H9 (cell line): ENCODE measurements around the gene MINDY4B. TPM values are rescaled to one million over a fixed set of nuclear protein-coding genes. Genes with fewer than 3 reads are reported as not detected.

Experiments used
- DNase-seq: peaks from one replicate; pipeline ENCODE4 v3.0.0-alpha.2; 2017
- H2AFZ ChIP-seq: one replicate; pipeline ENCODE4 v1.6.1; 2013; ENCODE audit warnings: mild to moderate bottlenecking, low read length, control low read depth, moderate library complexity
- H2AK5ac ChIP-seq: 2 replicates; pipeline ENCODE4 v1.6.1; 2013; ENCODE audit warnings: low read length, control low read depth, mixed read lengths; ENCODE audit not compliant: insufficient read length
- H2BK120ac ChIP-seq: one replicate; pipeline ENCODE4 v1.6.1; 2013; ENCODE audit warnings: low read depth, mild to moderate bottlenecking, low read length, control low read depth, inconsistent platforms; ENCODE audit not compliant: poor library complexity, severe bottlenecking
- H2BK12ac ChIP-seq: 2 replicates; pipeline ENCODE4 v1.6.1; 2013; ENCODE audit warnings: low read length, control low read depth, mixed read lengths, low read depth; ENCODE audit not compliant: insufficient read length
- H2BK15ac ChIP-seq: 2 replicates; pipeline ENCODE4 v1.6.1; 2013; ENCODE audit warnings: low read depth, low read length, control low read depth
- H2BK20ac ChIP-seq: one replicate; pipeline ENCODE4 v1.6.1; 2013; ENCODE audit warnings: low read depth, mild to moderate bottlenecking, low read length, control low read depth, inconsistent platforms; ENCODE audit not compliant: poor library complexity, severe bottlenecking
- H2BK5ac ChIP-seq: 2 replicates; pipeline ENCODE4 v1.6.1; 2013; ENCODE audit warnings: low read length, control low read depth, mixed read lengths; ENCODE audit not compliant: insufficient read length
- H3K14ac ChIP-seq: 2 replicates; pipeline ENCODE4 v1.6.1; 2013; ENCODE audit warnings: low read length, control low read depth; ENCODE audit not compliant: insufficient read depth
- H3K18ac ChIP-seq: 2 replicates; pipeline ENCODE4 v1.6.1; 2013; ENCODE audit warnings: low read depth, mild to moderate bottlenecking, mixed read lengths, low read length, control low read depth; ENCODE audit not compliant: insufficient read length
- H3K23ac ChIP-seq: 2 replicates; pipeline ENCODE4 v1.6.1; 2013; ENCODE audit warnings: low read length, control low read depth, mixed read lengths, low read depth; ENCODE audit not compliant: insufficient read length
- H3K23me2 ChIP-seq: 2 replicates; pipeline ENCODE4 v1.6.1; 2013; ENCODE audit warnings: low read depth, mild to moderate bottlenecking, mixed read lengths, low read length, control low read depth; ENCODE audit not compliant: insufficient read length, poor library complexity, severe bottlenecking
- H3K27ac ChIP-seq: 2 replicates; pipeline ENCODE4 v1.5.1; 2013; ENCODE audit warnings: low read length, control low read depth, mixed read lengths, low read depth; ENCODE audit not compliant: insufficient read length
- H3K27me3 ChIP-seq: 2 replicates; pipeline ENCODE4 v1.6.1; 2013; ENCODE audit warnings: low read length, control low read depth, inconsistent platforms; ENCODE audit not compliant: insufficient read depth
- H3K4ac ChIP-seq: 2 replicates; pipeline ENCODE4 v1.6.1; 2013; ENCODE audit warnings: low read depth, mild to moderate bottlenecking, control low read depth, inconsistent platforms, low read length, moderate library complexity
- H3K4me1 ChIP-seq: 2 replicates; pipeline ENCODE4 v1.6.1; 2013; ENCODE audit warnings: low read length, control low read depth, inconsistent platforms; ENCODE audit not compliant: insufficient read depth
- H3K4me2 ChIP-seq: 2 replicates; pipeline ENCODE4 v1.6.1; 2013; ENCODE audit warnings: low read length, control low read depth, mixed read lengths; ENCODE audit not compliant: insufficient read length, insufficient read depth
- H3K56ac ChIP-seq: 2 replicates; pipeline ENCODE4 v1.6.1; 2013; ENCODE audit warnings: low read depth, mild to moderate bottlenecking, mixed read lengths, low read length, control low read depth; ENCODE audit not compliant: insufficient read length
- H3K79me1 ChIP-seq: 2 replicates; pipeline ENCODE4 v1.6.1; 2013; ENCODE audit warnings: low read depth, mild to moderate bottlenecking, moderate library complexity, low read length, control low read depth, inconsistent platforms; ENCODE audit not compliant: insufficient read depth, poor library complexity, severe bottlenecking
- H3K79me2 ChIP-seq: 2 replicates; pipeline ENCODE4 v1.6.1; 2013; ENCODE audit warnings: low read length, control low read depth, inconsistent platforms; ENCODE audit not compliant: insufficient read depth
- H3K9ac ChIP-seq: 2 replicates; pipeline ENCODE4 v1.6.1; 2013; ENCODE audit warnings: low read length, control low read depth, mixed read lengths; ENCODE audit not compliant: insufficient read length; ENCODE audit errors: extremely low read depth
- H3K9me3 ChIP-seq: one replicate; pipeline ENCODE4 v1.6.1; 2013; ENCODE audit warnings: low read depth, low read length, inconsistent platforms; ENCODE audit not compliant: control insufficient read depth
- H3T11ph ChIP-seq: one replicate; pipeline ENCODE4 v1.6.1; 2013; ENCODE audit warnings: mild to moderate bottlenecking, low read length, control low read depth, inconsistent platforms
- H4K20me1 ChIP-seq: one replicate; pipeline ENCODE4 v1.6.1; 2013; ENCODE audit not compliant: control insufficient read depth, insufficient read length, insufficient read depth
- H4K5ac ChIP-seq: 2 replicates; pipeline ENCODE4 v1.6.1; 2013; ENCODE audit warnings: low read depth, mild to moderate bottlenecking, mixed read lengths, low read length, control low read depth; ENCODE audit not compliant: insufficient read length
- H4K8ac ChIP-seq: replicated peaks from 2 replicates; pipeline ENCODE4 v1.6.1; 2013; ENCODE audit warnings: low read length, control low read depth, mixed read lengths, low read depth; ENCODE audit not compliant: insufficient read length
- H4K91ac ChIP-seq: 2 replicates; pipeline ENCODE4 v1.6.1; 2013; ENCODE audit warnings: low read depth, mild to moderate bottlenecking, moderate library complexity, mixed read lengths, low read length, control low read depth; ENCODE audit not compliant: insufficient read length
- H3K27ac Mint-ChIP-seq, 3 experiments: 2 replicates in 2 of 3; 3 replicates in 1 of 3; pipeline ENCODE4 v1.8.0; 2020 to 2021; ENCODE audit warnings: mixed read lengths in 3 of 3, mild to moderate bottlenecking in 1 of 3, moderate library complexity in 1 of 3
- H3K27me3 Mint-ChIP-seq: 2 replicates; pipeline ENCODE4 v1.8.0; 2021; ENCODE audit warnings: low read depth, mild to moderate bottlenecking, moderate library complexity, mixed read lengths
- H3K36me3 Mint-ChIP-seq, 3 experiments: 2 replicates in 2 of 3; 3 replicates in 1 of 3; pipeline ENCODE4 v1.8.0; 2020 to 2021; ENCODE audit warnings: low read depth in 3 of 3, mixed read lengths in 3 of 3; ENCODE audit not compliant: insufficient read depth in 1 of 3
- H3K4me1 Mint-ChIP-seq, 2 experiments: 2 replicates each; pipeline ENCODE4 v1.8.0; 2020; ENCODE audit warnings: mixed read lengths in 2 of 2
- H3K4me3 Mint-ChIP-seq, 2 experiments: 2 replicates in 1 of 2; 3 replicates in 1 of 2; pipeline ENCODE4 v1.8.0; 2020 to 2021; ENCODE audit warnings: mild to moderate bottlenecking in 2 of 2, mixed read lengths in 2 of 2, moderate library complexity in 1 of 2
- H3K9me3 Mint-ChIP-seq, 2 experiments: 2 replicates in 1 of 2; 3 replicates in 1 of 2; pipeline ENCODE4 v1.8.0; 2020; ENCODE audit warnings: mild to moderate bottlenecking in 2 of 2, mixed read lengths in 2 of 2, moderate library complexity in 1 of 2
- WGBS: extraction: QIAGEN DNeasy Blood & Tissue Kit; methylation state at CpG from one replicate; pipeline ENCODE4 v1.1.7; 2013; ENCODE audit warnings: missing lambda C conversion rate, low lambda C conversion rate, mixed read lengths; ENCODE audit not compliant: insufficient read length; ENCODE audit errors: extremely low coverage; 5-methylcytosine and 5-hydroxymethylcytosine counted together
- total RNA-seq: library from RNA; stranded (reverse); gene quantifications from 2 replicates; pipeline ENCODE4 v1.2.1, GENCODE V29; 2021
- TF ChIP-seq, protein P1 (sequence below): fragments of 200-600 bp; sonication (generic); conservative IDR thresholded peaks from 3 replicates; pipeline ENCODE4 v1.8.0; 2021; ENCODE audit warnings: antibody characterized with exemption, mild to moderate bottlenecking

Gene MINDY4B
- total RNA-seq, 1 experiment from 2014 or later: not detected

DNA sequence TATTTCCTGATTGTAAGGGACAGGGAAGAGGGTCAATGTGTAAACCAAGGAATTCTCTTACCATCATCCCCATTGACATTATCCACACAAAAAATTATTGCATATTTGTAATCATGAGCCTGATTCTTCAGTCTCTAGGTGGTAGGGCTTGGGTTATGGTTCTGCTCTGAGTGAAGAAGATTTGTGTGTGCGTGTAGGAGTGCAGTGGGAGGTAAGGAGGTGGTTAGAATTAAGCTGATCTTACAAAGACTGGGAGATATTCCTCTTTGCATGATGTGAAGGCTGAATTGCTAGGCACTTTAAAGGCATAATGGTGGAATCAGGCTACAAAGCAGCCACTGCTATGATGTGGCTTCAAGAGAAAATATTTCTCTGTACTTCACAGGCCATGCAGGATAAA lies 23.0 kb upstream of the MINDY4B start:
- Mint-ChIP-seq H3K4me3 (no peak overlapping the region), H3K9me3 (no peaks in the 10 kb centered on the region), H3K36me3 (no peaks in the 10 kb centered on the region), H3K4me1 (peaks cover 10 to 12% of the 10 kb centered on the region in 2 experiments), H3K27me3 (no peaks in the 10 kb centered on the region; the same call in 1 of the 2 replicates), H3K27ac (no peak overlapping the region)
- Histone ChIP-seq H3K27ac (no peak overlapping the region), H3K4ac (no peak overlapping the region), H4K20me1 (no peaks in the 10 kb centered on the region), H3K18ac (no peak overlapping the region), H3K23ac (no peak overlapping the region), H3K4me1 (no peaks in the 10 kb centered on the region), H3K79me1 (no peaks in the 10 kb centered on the region), H3K56ac (no peak overlapping the region), H2BK120ac (no peak overlapping the region), H3K4me2 (no peak overlapping the region), H3K79me2 (no peaks in the 10 kb centered on the region), H3K9me3 (no peaks in the 10 kb centered on the region), H2BK15ac (no peak overlapping the region), H3T11ph (no peak overlapping the region), H3K9ac (no peak overlapping the region), H2BK5ac (no peak overlapping the region), H2AFZ (no peak overlapping the region), H2BK20ac (no peak overlapping the region), H4K91ac (no peak overlapping the region), H3K14ac (no peak overlapping the region), H4K5ac (no peak overlapping the region), H2AK5ac (no peak overlapping the region), H2BK12ac (no peak overlapping the region), H4K8ac (no peak overlapping the region), H3K27me3 (no peaks in the 10 kb centered on the region), H3K23me2 (no peaks in the 10 kb centered on the region)
- no CpG with 5 or more reads among the region's 1 CpG for WGBS
- TF ChIP-seq, protein P1, sequence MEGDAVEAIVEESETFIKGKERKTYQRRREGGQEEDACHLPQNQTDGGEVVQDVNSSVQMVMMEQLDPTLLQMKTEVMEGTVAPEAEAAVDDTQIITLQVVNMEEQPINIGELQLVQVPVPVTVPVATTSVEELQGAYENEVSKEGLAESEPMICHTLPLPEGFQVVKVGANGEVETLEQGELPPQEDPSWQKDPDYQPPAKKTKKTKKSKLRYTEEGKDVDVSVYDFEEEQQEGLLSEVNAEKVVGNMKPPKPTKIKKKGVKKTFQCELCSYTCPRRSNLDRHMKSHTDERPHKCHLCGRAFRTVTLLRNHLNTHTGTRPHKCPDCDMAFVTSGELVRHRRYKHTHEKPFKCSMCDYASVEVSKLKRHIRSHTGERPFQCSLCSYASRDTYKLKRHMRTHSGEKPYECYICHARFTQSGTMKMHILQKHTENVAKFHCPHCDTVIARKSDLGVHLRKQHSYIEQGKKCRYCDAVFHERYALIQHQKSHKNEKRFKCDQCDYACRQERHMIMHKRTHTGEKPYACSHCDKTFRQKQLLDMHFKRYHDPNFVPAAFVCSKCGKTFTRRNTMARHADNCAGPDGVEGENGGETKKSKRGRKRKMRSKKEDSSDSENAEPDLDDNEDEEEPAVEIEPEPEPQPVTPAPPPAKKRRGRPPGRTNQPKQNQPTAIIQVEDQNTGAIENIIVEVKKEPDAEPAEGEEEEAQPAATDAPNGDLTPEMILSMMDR: no peak
- no peak for DNase-seq
